ENCODE data around the gene UTF1. TPM values are rescaled to one million over a fixed set of nuclear protein-coding genes. Genes with fewer than 3 reads are reported as not detected.

The UTF1 gene
- total RNA-seq, 4 donors from 2014 or later: not detected

- TF ChIP-seq, protein P1, sequence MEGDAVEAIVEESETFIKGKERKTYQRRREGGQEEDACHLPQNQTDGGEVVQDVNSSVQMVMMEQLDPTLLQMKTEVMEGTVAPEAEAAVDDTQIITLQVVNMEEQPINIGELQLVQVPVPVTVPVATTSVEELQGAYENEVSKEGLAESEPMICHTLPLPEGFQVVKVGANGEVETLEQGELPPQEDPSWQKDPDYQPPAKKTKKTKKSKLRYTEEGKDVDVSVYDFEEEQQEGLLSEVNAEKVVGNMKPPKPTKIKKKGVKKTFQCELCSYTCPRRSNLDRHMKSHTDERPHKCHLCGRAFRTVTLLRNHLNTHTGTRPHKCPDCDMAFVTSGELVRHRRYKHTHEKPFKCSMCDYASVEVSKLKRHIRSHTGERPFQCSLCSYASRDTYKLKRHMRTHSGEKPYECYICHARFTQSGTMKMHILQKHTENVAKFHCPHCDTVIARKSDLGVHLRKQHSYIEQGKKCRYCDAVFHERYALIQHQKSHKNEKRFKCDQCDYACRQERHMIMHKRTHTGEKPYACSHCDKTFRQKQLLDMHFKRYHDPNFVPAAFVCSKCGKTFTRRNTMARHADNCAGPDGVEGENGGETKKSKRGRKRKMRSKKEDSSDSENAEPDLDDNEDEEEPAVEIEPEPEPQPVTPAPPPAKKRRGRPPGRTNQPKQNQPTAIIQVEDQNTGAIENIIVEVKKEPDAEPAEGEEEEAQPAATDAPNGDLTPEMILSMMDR (IDR thresholded peaks at IDR 0.05; ENCODE audit: low read depth): no peak
Measured at GRCh38 chr10:133226251-133226808, 3.7 kb upstream of the UTF1 start.

DNA sequence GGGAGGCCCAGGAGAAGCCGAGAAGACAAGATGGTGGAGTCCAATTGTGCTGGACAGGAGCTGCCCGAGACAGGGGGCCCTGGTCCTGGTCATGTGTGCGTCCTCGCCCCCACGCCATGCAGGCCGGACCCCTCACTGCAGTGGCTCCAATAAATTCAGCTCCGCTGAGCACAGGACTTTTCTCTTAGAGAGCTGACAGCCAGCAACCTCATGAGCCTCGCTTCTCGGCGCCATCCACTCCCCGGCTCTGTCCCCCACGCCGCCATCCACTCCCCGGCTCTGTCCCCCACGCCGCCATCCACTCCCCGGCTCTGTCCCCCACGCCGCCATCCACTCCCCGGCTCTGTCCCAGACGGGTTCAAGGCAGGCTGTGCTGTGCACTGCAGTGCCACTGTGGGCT, 2.8 kb upstream of the UTF1 start:
- TF ChIP-seq, protein P1 (IDR thresholded peaks at IDR 0.05; ENCODE audit: low read depth): no peak

GRCh38 chr10:133229265-133230043, 563 bp upstream of the UTF1 start:
- TF ChIP-seq, protein P1 (IDR thresholded peaks at IDR 0.05; ENCODE audit: low read depth): no peak

- TF ChIP-seq, protein P1 (IDR thresholded peaks at IDR 0.05; ENCODE audit: low read depth): no peak
Measured at GRCh38 chr10:133230387-133231195, 574 bp downstream of the UTF1 start.

DNA sequence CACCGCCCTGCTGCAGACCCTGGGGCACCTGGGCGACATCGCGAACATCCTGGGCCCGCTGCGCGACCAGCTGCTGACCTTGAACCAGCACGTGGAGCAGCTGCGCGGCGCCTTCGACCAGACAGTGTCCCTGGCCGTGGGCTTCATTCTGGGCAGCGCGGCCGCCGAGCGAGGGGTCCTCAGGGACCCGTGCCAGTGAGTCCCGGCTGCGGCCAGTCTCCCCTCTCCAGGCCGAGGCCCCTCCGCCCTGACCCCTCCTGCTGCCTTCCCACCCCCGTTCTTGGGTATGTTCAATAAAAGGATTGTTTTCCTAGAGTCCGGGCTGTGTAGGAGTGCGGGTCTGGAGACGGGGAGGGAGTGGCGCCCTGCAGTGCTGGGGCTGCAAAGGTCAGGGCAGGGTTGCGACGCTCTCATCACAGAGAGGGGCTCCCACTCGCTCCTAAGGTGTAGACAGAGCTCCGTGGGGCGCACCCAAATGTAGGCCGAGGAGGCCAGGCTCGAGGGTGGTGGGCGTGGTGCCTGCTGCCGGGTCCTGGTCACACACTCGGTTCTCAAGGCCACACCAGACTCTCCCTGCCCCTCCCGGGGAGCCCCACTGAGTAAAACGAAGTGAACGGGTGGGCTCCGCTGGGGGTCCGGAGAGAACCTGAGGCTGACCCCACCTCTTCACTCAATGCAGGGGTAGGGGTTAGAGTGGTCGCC, 1.4 kb downstream of the UTF1 start:
- TF ChIP-seq, protein P1 (IDR thresholded peaks at IDR 0.05; ENCODE audit: low read depth): no peak

DNA sequence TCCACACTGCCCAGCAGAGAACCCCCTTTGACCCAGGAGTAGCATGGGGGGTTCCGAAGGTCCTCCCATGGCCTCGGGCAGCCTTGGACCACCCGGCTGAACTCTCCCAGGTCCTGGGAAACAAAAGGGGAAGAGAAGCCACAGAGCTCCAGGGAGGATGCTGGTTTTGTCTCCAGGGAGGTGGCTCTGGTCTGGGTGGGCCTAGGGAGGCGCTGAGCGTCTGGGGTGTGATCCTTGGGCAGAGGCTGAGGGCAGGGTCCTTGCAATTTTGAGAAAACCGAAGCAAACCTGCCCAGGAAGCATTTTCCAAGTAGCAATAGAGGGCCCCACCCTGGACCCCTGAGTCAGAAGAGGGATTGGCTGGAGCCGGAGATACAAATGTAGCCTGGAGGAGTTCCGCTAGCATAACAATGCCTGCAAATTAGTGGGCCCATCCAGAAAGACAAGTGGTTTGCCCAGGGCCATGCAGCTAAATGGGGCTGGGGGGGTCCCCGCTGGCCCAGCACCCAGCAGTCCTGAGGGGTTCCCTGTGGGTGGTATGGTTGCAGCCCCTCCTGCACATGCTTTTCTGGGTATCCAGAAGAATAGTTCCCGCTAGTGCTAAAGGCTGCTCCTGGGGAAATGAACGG, 2.0 kb downstream of the UTF1 start:
- TF ChIP-seq, protein P1 (IDR thresholded peaks at IDR 0.05; ENCODE audit: low read depth): no peak
